Measurements from ENCODE around the gene NDNF. TPM values are rescaled to one million over a fixed set of nuclear protein-coding genes. Genes with fewer than 3 reads are reported as not detected.

The NDNF gene, protein sequence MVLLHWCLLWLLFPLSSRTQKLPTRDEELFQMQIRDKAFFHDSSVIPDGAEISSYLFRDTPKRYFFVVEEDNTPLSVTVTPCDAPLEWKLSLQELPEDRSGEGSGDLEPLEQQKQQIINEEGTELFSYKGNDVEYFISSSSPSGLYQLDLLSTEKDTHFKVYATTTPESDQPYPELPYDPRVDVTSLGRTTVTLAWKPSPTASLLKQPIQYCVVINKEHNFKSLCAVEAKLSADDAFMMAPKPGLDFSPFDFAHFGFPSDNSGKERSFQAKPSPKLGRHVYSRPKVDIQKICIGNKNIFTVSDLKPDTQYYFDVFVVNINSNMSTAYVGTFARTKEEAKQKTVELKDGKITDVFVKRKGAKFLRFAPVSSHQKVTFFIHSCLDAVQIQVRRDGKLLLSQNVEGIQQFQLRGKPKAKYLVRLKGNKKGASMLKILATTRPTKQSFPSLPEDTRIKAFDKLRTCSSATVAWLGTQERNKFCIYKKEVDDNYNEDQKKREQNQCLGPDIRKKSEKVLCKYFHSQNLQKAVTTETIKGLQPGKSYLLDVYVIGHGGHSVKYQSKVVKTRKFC
- 0.43 and 0.46 TPM in 2 replicates for total RNA-seq

DNA sequence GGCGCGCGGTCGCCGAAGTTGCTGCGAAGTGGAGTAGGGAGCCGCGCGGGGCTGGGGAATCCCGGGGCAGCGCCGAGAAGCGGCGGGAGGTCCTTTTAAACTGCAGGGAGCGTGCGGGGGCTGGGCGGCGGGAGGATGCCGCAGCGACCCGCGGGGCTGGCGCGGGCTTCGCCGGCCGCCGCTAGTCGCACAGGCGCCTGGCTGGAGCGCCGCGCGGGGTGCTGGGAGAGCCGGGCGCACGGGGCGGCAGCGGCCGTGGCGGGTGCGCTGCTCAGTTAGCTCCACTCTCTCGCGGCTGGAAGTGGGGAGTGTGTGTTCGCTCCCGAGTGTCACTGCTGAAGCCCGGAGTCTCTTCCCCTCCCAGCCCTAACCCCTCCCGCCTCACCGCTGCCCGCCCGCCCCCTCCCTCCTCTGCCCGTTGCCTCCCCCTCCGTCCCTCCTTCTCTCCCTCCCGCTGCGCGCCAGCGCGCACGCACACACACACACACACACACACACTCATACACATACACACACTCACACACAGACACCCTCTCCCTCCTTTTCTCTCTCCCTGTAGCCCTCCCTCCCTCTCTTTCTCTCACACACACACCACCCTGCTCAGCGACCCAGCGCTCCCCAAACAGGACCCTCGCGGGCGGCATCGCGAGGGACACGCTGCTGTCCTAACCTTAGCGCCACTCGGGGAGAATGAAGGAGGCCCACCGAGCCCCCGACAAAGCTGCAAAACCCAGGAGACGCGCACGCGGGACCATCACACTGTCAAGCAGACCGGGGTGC, at the start of gene NDNF:
TSS of gene NDNF (minus strand) at position 312 of the 780 bp plus-strand sequence. CDS start 26,698 bp downstream, outside the sequence.
- TF ChIP-seq, protein P1, sequence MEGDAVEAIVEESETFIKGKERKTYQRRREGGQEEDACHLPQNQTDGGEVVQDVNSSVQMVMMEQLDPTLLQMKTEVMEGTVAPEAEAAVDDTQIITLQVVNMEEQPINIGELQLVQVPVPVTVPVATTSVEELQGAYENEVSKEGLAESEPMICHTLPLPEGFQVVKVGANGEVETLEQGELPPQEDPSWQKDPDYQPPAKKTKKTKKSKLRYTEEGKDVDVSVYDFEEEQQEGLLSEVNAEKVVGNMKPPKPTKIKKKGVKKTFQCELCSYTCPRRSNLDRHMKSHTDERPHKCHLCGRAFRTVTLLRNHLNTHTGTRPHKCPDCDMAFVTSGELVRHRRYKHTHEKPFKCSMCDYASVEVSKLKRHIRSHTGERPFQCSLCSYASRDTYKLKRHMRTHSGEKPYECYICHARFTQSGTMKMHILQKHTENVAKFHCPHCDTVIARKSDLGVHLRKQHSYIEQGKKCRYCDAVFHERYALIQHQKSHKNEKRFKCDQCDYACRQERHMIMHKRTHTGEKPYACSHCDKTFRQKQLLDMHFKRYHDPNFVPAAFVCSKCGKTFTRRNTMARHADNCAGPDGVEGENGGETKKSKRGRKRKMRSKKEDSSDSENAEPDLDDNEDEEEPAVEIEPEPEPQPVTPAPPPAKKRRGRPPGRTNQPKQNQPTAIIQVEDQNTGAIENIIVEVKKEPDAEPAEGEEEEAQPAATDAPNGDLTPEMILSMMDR (conservative IDR thresholded peaks at IDR 0.05; ENCODE audit: low read depth, low read length) = no peak
- no peak for DNase-seq (ENCODE audit: low read depth)
- peak within 1 kb of the TSS; percentile 44 for H3K4me3 ChIP-seq (ENCODE audit: low read depth, low read length)

DNA sequence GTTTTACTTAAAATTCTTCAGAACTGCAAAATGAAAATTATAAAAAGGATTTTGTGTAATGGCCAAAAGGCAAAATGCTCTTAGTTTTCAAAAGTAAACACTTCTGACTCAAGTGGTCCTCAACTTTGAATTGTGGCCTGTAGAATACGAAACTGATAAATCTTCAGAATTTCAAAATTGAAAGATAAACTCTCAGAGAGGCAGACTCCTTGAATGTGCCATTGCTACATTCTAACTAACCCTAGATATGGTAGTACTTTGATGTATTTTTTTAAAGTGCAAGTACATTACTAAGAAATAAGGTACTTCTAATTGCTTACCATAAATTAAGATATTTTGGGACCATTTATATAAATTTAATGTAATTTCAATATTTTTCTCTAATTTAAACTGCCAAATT, 47.4 kb upstream of the NDNF start:
- no peak overlapping the region for H3K4me3 ChIP-seq (ENCODE audit: low read depth, low read length)
- TF ChIP-seq, protein P1 (conservative IDR thresholded peaks at IDR 0.05; ENCODE audit: low read depth, low read length) = no peak
- no peak for DNase-seq (ENCODE audit: low read depth)

DNA sequence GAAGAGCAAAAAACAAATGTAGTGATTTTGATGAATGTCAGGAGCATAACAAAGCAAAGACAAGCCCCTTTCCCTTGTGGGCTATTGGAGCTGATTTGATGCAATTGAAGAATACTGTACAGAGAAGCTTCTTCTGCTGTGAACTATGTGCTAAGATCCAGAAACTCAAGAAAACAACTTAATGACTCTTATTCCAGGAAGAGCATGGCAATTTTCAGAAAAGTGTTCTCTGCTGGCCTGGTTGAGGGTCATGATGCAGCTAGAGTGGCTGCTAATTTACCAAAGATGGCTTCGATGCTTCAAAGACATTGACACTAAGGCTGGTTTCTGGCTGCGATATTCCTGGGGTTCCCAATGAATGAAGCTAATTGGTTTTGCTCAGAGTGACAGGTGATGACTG, 46.0 kb upstream of the NDNF start:
- DNase-seq (ENCODE audit: low read depth) = no peak
- TF ChIP-seq, protein P1 (conservative IDR thresholded peaks at IDR 0.05; ENCODE audit: low read depth, low read length) = no peak
- no peak overlapping the region for H3K4me3 ChIP-seq (ENCODE audit: low read depth, low read length)

DNA sequence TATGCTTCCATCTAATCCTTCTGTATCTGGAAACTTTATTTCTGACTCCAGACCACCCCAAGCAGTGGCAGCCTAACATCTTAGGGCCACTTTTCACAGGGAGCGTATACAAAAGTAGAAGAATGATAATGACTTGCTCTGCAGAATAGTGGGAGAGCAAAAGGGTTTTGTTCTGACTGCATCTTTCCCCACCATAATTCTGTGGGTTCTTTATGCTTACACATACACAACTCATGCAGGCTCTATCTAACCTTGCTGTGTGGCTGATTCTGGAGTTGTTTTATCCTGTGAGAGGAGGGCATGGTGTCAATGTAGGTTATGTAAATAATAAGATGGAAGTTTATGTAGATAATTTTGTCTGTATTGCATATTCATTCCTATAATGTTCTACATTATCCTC, 42.4 kb upstream of the NDNF start:
- no peak overlapping the region for H3K4me3 ChIP-seq (ENCODE audit: low read depth, low read length)
- no peak for DNase-seq (ENCODE audit: low read depth)
- TF ChIP-seq, protein P1 (conservative IDR thresholded peaks at IDR 0.05; ENCODE audit: low read depth, low read length) = no peak

DNA sequence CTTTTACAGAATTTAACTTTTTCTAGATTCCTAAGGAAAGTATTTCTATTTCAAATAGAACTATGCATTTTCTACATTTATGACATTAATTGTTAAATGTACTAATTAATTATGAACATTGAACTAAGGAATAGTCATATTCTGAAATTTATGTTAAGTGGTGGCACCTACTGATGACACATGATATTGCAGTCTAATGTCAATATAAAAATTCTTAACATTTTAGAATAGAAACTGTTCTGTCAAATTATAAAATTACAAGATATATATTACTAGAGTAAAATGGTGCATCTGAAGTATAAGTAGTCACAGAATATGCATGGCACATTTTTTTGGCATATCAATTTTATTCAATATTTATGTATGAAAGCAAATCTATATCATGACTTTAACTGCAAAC, 40.2 kb upstream of the NDNF start:
- no peak for DNase-seq (ENCODE audit: low read depth)
- H3K4me3 ChIP-seq (ENCODE audit: low read depth, low read length) = no peak overlapping the region
- TF ChIP-seq, protein P1 (conservative IDR thresholded peaks at IDR 0.05; ENCODE audit: low read depth, low read length) = no peak

DNA sequence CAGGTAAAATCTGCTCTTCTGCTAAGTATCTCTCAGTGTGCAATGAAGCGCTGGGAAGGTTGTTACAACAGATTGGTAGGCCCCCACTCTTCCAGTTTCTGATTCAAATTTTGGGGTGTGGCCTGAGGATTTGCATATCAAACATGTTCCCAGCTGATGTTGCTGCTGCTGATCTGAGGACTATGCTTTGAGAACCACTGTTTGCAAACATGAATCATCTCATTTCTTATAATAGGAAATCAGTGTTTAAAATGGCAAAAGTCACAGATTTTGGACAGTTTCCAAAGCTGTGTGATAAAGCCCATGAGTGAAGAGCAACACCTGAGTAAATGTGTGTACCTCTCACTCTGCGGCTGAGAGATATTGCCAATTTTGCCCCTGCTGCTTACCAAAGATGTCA, 36.2 kb upstream of the NDNF start:
- TF ChIP-seq, protein P1 (conservative IDR thresholded peaks at IDR 0.05; ENCODE audit: low read depth, low read length) = no peak
- no peak for DNase-seq (ENCODE audit: low read depth)
- no peak overlapping the region for H3K4me3 ChIP-seq (ENCODE audit: low read depth, low read length)

Measured in epithelial cell of proximal tubule (primary cell).